Measurements from ENCODE around the gene C1orf21.

Gene C1orf21

DNA sequence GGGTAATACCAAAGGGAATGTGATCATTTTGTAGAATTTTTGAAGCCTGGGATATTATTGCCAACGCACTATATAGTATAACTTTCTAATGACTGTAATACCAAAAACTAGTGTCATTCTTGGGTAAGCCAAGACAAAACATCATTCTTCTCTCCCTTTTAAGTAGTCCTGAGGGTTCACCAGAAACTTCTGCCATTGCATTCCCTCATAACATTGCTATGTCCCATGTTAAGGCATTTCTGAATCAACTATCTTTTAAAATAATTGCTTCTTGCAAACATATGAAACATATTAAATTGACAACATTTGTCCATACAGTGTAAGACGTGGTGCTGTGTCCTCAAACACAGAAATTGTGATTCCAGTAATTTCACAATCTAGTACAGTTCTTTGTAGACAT lies 29.9 kb upstream of the C1orf21 start:
- Histone ChIP-seq H3K27ac (ENCODE audit: low read depth, low read length) (no peak overlapping the region), H3K36me3 (ENCODE audit: control insufficient read depth, low read length) (no peaks in the 10 kb centered on the region), H3K4me1 (ENCODE audit: control insufficient read depth, low read length) (no peaks in the 10 kb centered on the region), H3F3A (ENCODE audit: control insufficient read depth, insufficient read depth) (no peaks in the 10 kb centered on the region), H3K27me3 (ENCODE audit: control insufficient read depth, low read length) (no peaks in the 10 kb centered on the region), H4K20me1 (ENCODE audit: control insufficient read depth, insufficient read depth, low read depth, low read length) (no peaks in the 10 kb centered on the region), H3K4me3 (ENCODE audit: low read length) (no peak overlapping the region), H3K9me3 (ENCODE audit: control insufficient read depth, insufficient read depth, low read length) (no peaks in the 10 kb centered on the region), H3K9me2 (replicated peaks; ENCODE audit: control insufficient read depth, low read length) (no peaks in the 10 kb centered on the region), H3K79me2 (ENCODE audit: control insufficient read depth, low read length) (no peaks in the 10 kb centered on the region), H3K4me2 (ENCODE audit: low read length) (no peak overlapping the region)
- TF ChIP-seq CTCF (IDR thresholded peaks at IDR 0.05; ENCODE audit: low read depth, low read length, poor library complexity, severe bottlenecking): no peak

- H3K9me2 ChIP-seq (replicated peaks; ENCODE audit: control insufficient read depth, low read length): no peaks in the 10 kb centered on the region
- no peaks in the 10 kb centered on the region for H3K9me3 ChIP-seq (ENCODE audit: control insufficient read depth, insufficient read depth, low read length)
- H3K4me1 ChIP-seq (ENCODE audit: control insufficient read depth, low read length): no peaks in the 10 kb centered on the region
- H3K27ac ChIP-seq (ENCODE audit: low read depth, low read length): no peak overlapping the region
- no peak overlapping the region for H3K4me3 ChIP-seq (ENCODE audit: low read length)
- H3K36me3 ChIP-seq (ENCODE audit: control insufficient read depth, low read length): no peaks in the 10 kb centered on the region
- H4K20me1 ChIP-seq (ENCODE audit: control insufficient read depth, insufficient read depth, low read depth, low read length): no peaks in the 10 kb centered on the region
- no peak overlapping the region for H3K4me2 ChIP-seq (ENCODE audit: low read length)
- H3K27me3 ChIP-seq (ENCODE audit: control insufficient read depth, low read length): no peaks in the 10 kb centered on the region
- H3F3A ChIP-seq (ENCODE audit: control insufficient read depth, insufficient read depth): no peaks in the 10 kb centered on the region
- H3K79me2 ChIP-seq (ENCODE audit: control insufficient read depth, low read length): no peaks in the 10 kb centered on the region
- TF ChIP-seq CTCF (IDR thresholded peaks at IDR 0.05; ENCODE audit: low read depth, low read length, poor library complexity, severe bottlenecking) (no peak), EZH2phosphoT487 (IDR thresholded peaks at IDR 0.05; ENCODE audit: borderline replicate concordance, low read length) (no peak)
These were observed 28.6 kb upstream of the C1orf21 start for GRCh38 chr1:184358256-184358655.

DNA sequence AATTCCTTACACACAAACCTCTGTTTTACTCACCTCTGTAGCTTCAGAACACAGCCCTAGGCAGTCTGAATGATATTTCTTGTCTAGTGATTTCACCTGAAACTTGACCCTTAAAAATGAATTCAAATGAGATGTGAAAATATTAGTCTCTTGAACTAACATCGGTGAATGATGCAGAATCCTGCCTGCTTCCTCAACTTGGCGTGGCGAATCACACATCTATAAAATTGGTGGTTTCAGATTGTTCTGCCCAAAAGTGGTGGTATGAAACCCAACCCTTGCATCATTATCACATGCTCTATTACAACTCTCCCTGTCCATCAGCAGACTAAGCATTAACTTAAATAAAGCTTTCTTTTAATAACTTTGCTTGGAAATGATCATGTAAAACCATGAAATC lies 26.9 kb upstream of the C1orf21 start:
- Histone ChIP-seq H3K9me3 (ENCODE audit: control insufficient read depth, insufficient read depth, low read length) (no peaks in the 10 kb centered on the region), H3K36me3 (ENCODE audit: control insufficient read depth, low read length) (no peaks in the 10 kb centered on the region), H3K4me3 (ENCODE audit: low read length) (no peak overlapping the region), H3K9me2 (replicated peaks; ENCODE audit: control insufficient read depth, low read length) (no peaks in the 10 kb centered on the region), H3K4me1 (ENCODE audit: control insufficient read depth, low read length) (no peaks in the 10 kb centered on the region), H4K20me1 (ENCODE audit: control insufficient read depth, insufficient read depth, low read depth, low read length) (no peaks in the 10 kb centered on the region), H3K79me2 (ENCODE audit: control insufficient read depth, low read length) (no peaks in the 10 kb centered on the region), H3K27ac (ENCODE audit: low read depth, low read length) (no peak overlapping the region), H3F3A (ENCODE audit: control insufficient read depth, insufficient read depth) (no peaks in the 10 kb centered on the region), H3K27me3 (ENCODE audit: control insufficient read depth, low read length) (no peaks in the 10 kb centered on the region), H3K4me2 (ENCODE audit: low read length) (no peak overlapping the region)
- no peak for TF ChIP-seq CTCF (IDR thresholded peaks at IDR 0.05; ENCODE audit: low read depth, low read length, poor library complexity, severe bottlenecking)
- TF ChIP-seq EZH2phosphoT487 (IDR thresholded peaks at IDR 0.05; ENCODE audit: borderline replicate concordance, low read length): no peak

DNA sequence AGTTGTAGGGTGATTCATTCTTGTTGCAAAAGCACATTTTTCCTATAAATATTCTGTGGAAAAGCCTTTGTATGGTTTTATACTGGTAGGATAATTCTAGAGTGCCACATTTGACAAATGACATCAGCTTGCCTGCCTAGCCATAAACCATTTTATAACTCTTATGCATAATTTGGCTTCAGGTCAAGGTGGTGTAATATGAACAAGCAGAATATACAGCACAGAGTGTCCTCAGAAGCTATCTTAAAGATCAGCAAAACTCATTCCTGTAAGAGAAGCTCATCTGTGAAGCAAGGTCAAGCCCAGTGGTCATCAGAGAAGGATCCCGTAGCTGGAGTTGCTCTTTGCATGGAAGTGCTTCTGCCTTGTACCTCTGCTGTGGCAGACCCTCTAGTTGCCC lies 24.0 kb upstream of the C1orf21 start:
- Histone ChIP-seq H3K27me3 (ENCODE audit: control insufficient read depth, low read length) (no peaks in the 10 kb centered on the region), H3K79me2 (ENCODE audit: control insufficient read depth, low read length) (no peaks in the 10 kb centered on the region), H3K36me3 (ENCODE audit: control insufficient read depth, low read length) (no peaks in the 10 kb centered on the region), H4K20me1 (ENCODE audit: control insufficient read depth, insufficient read depth, low read depth, low read length) (no peaks in the 10 kb centered on the region), H3K9me3 (ENCODE audit: control insufficient read depth, insufficient read depth, low read length) (no peaks in the 10 kb centered on the region), H3K4me1 (ENCODE audit: control insufficient read depth, low read length) (no peaks in the 10 kb centered on the region), H3K4me2 (ENCODE audit: low read length) (no peak overlapping the region), H3K27ac (ENCODE audit: low read depth, low read length) (no peak overlapping the region), H3F3A (ENCODE audit: control insufficient read depth, insufficient read depth) (no peaks in the 10 kb centered on the region), H3K4me3 (ENCODE audit: low read length) (no peak overlapping the region), H3K9me2 (replicated peaks; ENCODE audit: control insufficient read depth, low read length) (no peaks in the 10 kb centered on the region)
- TF ChIP-seq EZH2phosphoT487 (IDR thresholded peaks at IDR 0.05; ENCODE audit: borderline replicate concordance, low read length) (no peak), CTCF (IDR thresholded peaks at IDR 0.05; ENCODE audit: low read depth, low read length, poor library complexity, severe bottlenecking) (no peak)

Measured in DOHH2 (cell line).